ENCODE data around the gene VTI1A.

DNA sequence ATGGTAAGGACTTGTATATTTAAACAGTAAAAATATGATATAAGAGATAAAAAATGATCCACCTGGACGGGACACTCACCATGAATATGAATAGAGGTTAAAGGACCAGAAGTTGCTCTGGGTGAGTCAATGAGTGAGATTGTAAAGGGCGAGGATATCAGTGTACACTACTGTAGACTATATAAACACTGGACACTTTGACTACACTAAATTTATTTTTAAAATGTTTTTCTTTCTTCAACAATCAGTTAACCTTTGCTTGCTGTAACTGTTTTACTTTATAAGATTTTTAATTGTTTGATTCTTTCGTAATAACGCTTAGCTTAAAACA lies 202.8 kb downstream of the VTI1A start:
- TF ChIP-seq CTCF (IDR thresholded peaks at IDR 0.05) (no peak), POLR2A (IDR thresholded peaks at IDR 0.05) (no peak)
